IgD-negative memory B cell (primary cell): ENCODE data around the gene H2BW1. TPM values are rescaled to one million over a fixed set of nuclear protein-coding genes. Genes with fewer than 3 reads are reported as not detected.

ENCODE experiments used
- polyA plus RNA-seq: library from polyadenylated mRNA; unstranded; fragments of 300-500 nt; fragmentation: Illumina TruSeq; gene quantifications from one replicate; pipeline ENCODE4 v1.2.3, GENCODE V29; 2021

The H2BW1 gene
- polyA plus RNA-seq, 1 donor from 2014 or later, result not detected

Other genes starting within 250 kb of the H2BW1 start
- gene PLP1, start 236.9 kb downstream of the H2BW1 start, polyA plus RNA-seq, result not detected
- 0.39 TPM for gene RAB9B, start 181.5 kb downstream of the H2BW1 start, polyA plus RNA-seq
- 13.8 TPM for gene TMSB15B, start 51.1 kb downstream of the H2BW1 start, polyA plus RNA-seq
- not detected for gene H2BW2, start 26.2 kb upstream of the H2BW1 start, polyA plus RNA-seq
- gene TMSB15C, start 62.5 kb upstream of the H2BW1 start, polyA plus RNA-seq, result 0.66 TPM
- 15.4 TPM for gene ZCCHC18, start 98.8 kb upstream of the H2BW1 start, polyA plus RNA-seq
- 9.5 TPM for gene SLC25A53, start 143.3 kb upstream of the H2BW1 start, polyA plus RNA-seq
- gene FAM199X, start 152.7 kb upstream of the H2BW1 start, polyA plus RNA-seq, result 9.0 TPM
- not detected for gene ESX1, start 241.2 kb upstream of the H2BW1 start, polyA plus RNA-seq